GM19193 (cell line): ENCODE measurements around the gene RASA4.
"Not testable (repeated sequence)": the region's sequence is repeated elsewhere in the genome, so short reads cannot be mapped to it uniquely, and the experiment has no call there.

Source experiments
- POLR2A ChIP-seq: IDR thresholded peaks from 4 replicates; pipeline ENCODE4 v1.6.1; 2011; ENCODE audit not compliant: insufficient read depth, insufficient read length; ENCODE audit errors: extremely low read depth

Gene RASA4

DNA sequence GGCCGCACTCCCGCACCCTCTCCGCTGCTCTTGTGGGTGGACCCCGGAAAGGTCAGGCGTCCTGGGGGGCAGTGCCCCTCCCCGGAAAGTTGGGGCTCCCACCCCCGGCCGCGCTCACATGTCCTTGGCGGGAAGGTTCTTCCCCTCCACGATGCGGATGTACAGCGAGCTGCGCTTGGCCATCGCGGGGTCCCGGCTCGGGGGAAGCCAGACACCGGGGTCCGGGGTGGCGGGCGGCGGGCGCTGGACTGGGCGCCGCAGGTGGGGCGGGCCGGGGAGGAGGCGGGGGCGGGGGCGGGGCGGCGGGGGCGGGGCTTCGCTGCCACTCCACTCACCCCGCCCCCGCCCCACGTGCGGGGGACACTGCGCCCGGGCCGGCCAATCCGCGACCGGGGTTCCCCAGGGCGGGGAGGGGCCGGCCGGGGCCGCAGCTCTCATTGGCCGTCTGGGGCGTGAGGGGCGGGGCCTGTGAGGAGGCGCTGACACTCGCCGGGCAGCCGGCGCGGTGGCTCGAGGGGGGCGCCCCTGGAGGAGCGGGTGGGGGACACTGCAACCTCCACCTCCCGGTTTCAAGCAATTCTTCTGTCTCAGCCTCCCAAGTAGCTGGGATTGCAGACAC is at the start of gene RASA4:
Gene RASA4 (minus strand): TSS at position 250 of the 619 bp plus-strand sequence. CDS start 67 bp downstream, at position 183.
- TF ChIP-seq POLR2A = not testable (repeated sequence)

DNA sequence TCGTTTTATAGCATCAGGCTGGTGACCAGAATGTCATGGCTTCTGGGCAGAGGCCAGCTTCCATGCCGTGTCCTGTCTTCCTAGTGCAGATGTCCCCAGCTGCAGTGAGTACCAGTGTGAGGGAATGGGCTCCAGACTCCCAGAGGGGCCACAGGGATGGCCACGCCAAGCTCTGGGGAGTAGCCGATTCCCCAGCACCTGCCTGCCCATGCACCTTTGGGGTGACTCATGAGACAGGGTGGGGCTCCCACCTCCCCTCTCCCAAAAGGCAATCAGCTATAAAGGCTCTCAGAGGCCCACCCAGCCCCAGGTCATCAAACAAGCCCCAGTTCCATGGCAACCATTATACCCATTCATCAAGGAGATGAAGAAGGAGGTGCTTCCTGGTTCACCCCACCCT is 33.4 kb upstream of the RASA4 start, which contains the start of gene SPDYE2B:
Gene SPDYE2B (plus strand): TSS at position 396 of the 400 bp plus-strand sequence. CDS start 2,030 bp downstream, outside the sequence.
- TF ChIP-seq POLR2A = not testable (repeated sequence)

DNA sequence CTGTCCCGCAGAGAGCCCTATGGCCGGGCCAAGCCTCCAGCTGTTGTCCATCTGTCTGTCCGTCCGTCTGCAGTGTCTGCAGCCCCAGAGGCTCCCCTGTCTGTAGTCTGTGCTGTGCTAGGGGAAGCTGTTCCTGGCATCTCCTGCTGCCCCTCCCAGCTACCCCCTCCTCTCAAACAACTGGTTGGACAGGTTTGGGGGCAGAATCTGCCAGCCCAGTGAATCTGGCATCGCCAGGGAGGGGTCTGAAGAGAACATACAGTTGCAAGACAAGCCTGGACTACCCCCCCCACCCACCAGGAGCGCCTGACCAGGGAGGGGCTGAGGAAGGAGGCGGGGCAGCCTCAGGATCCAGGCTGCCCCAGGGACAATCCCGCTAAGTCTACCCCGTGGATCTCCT is 26.1 kb upstream of the RASA4 start, which contains the start of gene UPK3BL1:
Gene UPK3BL1 (minus strand): TSS at position 101 of the 400 bp plus-strand sequence. CDS start 50 bp downstream, at position 51.
- TF ChIP-seq POLR2A = not testable (repeated sequence)

DNA sequence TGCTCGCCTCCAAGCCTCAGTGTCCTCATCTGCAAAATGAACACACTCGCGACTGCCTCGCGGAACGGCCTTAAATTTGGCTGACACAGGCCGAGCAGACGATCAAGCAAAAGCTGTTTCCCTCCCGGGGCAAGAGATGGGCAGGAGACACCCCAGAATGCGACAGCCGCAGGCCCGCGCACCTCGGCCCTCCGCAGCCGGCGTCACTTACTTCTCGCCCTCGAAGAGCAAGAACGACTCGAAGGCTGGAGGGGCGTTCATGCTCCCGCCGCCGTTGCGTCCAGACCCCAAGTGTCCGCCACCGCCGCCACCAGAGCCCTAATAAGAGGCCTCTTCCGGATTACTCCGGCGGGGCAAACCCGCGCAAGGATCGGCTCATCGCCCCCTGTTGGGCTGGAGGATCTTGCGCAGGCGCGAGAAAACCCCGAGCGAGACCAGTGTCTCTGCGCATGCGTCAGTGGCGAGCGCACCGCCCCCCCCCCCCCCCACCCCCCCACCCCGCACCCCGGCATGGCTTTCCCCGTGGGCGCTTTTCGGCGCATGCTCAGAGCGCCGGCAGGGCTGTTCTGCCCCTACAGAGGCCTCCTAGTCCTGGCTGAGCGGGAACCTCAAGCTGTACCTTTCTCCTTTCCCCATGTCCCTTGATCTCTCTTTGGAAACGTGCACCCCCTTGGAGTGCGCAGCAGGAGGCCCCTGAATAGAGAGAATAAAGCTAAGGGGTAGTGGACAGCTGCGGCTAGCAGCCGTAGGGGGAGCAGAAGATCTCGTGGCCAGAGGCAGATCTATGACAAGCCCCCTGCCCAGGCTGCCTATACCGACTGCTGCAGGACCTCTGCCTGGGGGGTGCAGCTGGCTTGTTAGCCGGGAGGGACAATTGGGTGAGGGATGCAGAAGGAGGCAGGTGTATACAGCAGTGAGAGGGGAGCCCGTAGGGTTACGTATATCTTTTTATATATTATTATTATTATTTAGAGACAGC is 44.0 kb downstream of the RASA4 start, which contains the start of gene POLR2J3:
Gene POLR2J3 (minus strand): TSS at position 323 of the 979 bp plus-strand sequence. CDS start 62 bp downstream, at position 261.
- peak; percentile 50 for TF ChIP-seq POLR2A

DNA sequence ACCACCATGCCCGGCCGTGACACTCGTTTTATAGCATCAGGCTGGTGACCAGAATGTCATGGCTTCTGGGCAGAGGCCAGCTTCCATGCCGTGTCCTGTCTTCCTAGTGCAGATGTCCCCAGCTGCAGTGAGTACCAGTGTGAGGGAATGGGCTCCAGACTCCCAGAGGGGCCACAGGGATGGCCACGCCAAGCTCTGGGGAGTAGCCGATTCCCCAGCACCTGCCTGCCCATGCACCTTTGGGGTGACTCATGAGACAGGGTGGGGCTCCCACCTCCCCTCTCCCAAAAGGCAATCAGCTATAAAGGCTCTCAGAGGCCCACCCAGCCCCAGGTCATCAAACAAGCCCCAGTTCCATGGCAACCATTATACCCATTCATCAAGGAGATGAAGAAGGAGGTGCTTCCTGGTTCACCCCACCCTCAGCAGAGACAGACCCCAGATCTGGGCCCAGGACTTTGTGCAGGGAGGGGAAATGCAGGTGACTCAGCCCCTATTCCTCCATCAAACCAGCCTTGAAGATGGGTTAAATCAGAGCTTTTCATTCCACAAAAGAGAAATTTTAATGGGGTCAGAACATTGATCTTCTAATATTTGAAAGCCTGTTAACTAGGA is 65.6 kb downstream of the RASA4 start, which contains the start of gene SPDYE2:
Gene SPDYE2 (plus strand): TSS at position 419 of the 615 bp plus-strand sequence. CDS start 2,030 bp downstream, outside the sequence.
- not testable (repeated sequence) for TF ChIP-seq POLR2A

DNA sequence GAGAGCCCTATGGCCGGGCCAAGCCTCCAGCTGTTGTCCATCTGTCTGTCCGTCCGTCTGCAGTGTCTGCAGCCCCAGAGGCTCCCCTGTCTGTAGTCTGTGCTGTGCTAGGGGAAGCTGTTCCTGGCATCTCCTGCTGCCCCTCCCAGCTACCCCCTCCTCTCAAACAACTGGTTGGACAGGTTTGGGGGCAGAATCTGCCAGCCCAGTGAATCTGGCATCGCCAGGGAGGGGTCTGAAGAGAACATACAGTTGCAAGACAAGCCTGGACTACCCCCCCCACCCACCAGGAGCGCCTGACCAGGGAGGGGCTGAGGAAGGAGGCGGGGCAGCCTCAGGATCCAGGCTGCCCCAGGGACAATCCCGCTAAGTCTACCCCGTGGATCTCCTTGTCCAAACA is 73.0 kb downstream of the RASA4 start, which contains the start of gene UPK3BL2:
Gene UPK3BL2 (minus strand): TSS at position 101 of the 400 bp plus-strand sequence. CDS start 60 bp downstream, at position 41.
- not testable (repeated sequence) for TF ChIP-seq POLR2A
